HG02763 (cell line): ENCODE results near the gene POLR2J3.
"Not testable (repeated sequence)": the region's sequence is repeated elsewhere in the genome, so short reads cannot be mapped to it uniquely, and the experiment has no call there.

Experiments
- ATAC-seq: cut with Tn5 transposase; IDR thresholded peaks from one replicate; pipeline ENCODE4 v1.9.1; 2021; ENCODE audit warnings: mild to moderate bottlenecking, moderate library complexity; ENCODE audit not compliant: unreplicated experiment

The POLR2J3 gene

DNA sequence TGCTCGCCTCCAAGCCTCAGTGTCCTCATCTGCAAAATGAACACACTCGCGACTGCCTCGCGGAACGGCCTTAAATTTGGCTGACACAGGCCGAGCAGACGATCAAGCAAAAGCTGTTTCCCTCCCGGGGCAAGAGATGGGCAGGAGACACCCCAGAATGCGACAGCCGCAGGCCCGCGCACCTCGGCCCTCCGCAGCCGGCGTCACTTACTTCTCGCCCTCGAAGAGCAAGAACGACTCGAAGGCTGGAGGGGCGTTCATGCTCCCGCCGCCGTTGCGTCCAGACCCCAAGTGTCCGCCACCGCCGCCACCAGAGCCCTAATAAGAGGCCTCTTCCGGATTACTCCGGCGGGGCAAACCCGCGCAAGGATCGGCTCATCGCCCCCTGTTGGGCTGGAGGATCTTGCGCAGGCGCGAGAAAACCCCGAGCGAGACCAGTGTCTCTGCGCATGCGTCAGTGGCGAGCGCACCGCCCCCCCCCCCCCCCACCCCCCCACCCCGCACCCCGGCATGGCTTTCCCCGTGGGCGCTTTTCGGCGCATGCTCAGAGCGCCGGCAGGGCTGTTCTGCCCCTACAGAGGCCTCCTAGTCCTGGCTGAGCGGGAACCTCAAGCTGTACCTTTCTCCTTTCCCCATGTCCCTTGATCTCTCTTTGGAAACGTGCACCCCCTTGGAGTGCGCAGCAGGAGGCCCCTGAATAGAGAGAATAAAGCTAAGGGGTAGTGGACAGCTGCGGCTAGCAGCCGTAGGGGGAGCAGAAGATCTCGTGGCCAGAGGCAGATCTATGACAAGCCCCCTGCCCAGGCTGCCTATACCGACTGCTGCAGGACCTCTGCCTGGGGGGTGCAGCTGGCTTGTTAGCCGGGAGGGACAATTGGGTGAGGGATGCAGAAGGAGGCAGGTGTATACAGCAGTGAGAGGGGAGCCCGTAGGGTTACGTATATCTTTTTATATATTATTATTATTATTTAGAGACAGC lies at the start of gene POLR2J3:
POLR2J3 (minus strand) TSS at position 323 of the 979 bp plus-strand sequence; CDS start at position 261, 62 bp downstream.
- ATAC-seq = peak; percentile 96

DNA sequence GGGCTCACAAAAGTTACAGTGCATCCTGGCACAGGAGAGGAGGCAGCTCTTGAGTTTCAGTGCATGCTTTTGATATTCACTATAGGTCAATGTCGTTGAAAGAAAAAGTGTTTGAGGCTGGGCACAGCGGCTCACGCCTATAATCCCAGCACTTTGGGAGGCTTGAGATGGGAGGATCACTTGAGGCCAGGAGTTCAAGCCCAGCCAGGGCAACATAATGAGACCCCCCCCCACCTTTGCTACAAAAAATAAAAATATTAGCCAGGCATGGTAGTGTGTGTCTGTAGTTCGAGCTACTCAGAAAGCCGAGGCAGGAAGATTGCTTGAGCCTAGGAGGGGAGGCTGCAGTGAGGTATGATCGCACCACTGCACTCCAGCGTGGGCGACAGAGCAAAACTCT lies 45.7 kb upstream of the POLR2J3 start:
- not testable (repeated sequence) for ATAC-seq

DNA sequence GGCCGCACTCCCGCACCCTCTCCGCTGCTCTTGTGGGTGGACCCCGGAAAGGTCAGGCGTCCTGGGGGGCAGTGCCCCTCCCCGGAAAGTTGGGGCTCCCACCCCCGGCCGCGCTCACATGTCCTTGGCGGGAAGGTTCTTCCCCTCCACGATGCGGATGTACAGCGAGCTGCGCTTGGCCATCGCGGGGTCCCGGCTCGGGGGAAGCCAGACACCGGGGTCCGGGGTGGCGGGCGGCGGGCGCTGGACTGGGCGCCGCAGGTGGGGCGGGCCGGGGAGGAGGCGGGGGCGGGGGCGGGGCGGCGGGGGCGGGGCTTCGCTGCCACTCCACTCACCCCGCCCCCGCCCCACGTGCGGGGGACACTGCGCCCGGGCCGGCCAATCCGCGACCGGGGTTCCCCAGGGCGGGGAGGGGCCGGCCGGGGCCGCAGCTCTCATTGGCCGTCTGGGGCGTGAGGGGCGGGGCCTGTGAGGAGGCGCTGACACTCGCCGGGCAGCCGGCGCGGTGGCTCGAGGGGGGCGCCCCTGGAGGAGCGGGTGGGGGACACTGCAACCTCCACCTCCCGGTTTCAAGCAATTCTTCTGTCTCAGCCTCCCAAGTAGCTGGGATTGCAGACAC lies 44.2 kb upstream of the POLR2J3 start, which contains the start of gene RASA4:
RASA4 (minus strand) TSS at position 250 of the 619 bp plus-strand sequence; CDS start at position 183, 67 bp downstream.
- ATAC-seq = peak; percentile 75

DNA sequence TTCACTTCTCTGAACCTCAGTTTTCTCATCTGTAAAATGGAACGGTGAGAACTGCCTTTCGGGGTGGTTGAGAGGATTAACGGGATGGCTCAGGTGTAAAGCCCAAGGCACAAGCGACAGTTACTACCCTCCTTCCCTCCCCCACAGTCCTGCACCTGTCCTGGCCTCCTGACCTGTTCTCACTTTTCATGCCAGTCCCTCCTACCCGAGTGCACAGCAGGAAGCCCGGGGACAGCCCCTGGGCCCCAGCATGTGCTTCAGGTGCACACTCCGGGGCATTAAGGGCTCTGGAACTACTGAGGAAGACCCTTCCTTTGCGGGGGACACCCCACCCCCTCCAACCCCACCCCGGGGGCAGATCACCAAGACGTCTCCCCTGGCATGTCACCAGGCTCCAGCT lies 43.5 kb upstream of the POLR2J3 start:
- ATAC-seq = not testable (repeated sequence)

DNA sequence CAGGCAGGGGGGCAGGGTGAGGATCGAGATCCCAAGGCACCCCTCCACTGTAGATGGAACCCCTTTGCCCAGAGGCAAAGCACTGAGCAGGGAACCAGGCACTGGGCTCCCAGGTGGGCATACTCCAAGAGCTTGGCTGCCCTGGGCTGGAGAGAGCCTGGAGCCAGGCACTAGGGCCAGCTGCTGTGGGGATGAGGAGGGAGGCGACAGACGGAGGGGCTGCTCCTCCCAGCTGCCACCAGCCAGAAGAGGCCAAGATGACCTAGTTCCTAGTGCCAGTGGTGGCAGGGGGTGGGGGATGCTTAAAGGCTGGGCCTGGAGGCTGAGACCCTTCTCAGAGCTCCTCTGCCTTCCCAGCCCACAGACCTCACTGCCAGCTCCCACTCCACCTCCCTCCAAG lies 42.5 kb upstream of the POLR2J3 start:
- ATAC-seq = not testable (repeated sequence)

DNA sequence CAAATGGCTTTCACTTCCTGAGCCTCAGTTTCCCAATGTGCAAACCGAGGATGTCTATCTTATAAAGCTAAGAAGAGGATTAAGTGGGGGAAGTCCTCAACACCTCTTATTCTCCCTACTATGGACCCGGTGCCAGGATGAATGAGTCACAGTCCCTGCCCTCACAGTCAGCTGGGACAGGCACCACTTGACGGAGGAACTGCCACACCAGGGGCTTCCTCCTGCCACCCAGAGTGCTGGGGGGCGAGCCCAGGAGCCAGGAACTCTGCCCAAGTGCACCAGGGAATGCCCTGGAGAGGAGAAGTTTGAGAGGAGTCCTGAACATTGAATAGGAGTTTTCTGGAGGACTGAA lies 41.9 kb upstream of the POLR2J3 start:
- ATAC-seq = peak; percentile 20

DNA sequence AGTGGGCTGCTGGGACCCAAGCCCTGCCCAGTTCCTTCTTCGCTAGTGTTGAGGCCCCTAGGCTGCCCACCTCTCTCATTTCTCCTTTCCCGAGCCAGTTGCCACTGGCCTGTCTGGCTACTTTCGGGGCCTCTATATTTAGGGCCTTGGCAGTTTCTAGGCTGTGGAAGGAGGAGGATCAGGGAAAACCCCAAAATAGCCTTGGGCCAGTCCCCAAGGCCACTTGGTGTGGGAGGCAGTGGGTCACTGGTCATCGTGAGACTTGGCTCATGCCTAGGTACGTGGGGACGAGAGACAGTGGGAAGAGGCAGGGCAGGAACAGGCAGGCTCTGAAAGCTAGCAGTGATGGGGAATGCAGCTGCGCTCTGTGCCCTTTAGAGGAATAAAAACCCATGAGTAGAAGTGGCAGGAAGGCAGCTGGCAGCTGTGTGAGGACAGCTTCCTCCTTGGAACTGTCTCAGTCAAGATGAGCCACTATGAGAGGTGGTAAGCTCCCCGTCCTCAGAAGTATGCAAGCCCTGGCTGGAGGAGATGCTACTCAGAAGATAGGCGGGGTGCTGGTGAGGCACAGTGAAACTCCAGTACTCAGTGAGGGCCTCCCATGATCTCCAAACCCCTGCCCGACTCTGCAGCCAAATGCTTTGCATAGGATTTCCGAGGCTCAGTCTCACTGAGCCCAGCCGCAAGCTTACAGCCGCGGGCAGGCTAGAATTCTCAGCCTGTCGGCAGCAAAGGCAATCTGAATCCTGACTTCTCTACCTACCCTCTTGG lies 41.4 kb upstream of the POLR2J3 start:
- ATAC-seq = peak; percentile 58

DNA sequence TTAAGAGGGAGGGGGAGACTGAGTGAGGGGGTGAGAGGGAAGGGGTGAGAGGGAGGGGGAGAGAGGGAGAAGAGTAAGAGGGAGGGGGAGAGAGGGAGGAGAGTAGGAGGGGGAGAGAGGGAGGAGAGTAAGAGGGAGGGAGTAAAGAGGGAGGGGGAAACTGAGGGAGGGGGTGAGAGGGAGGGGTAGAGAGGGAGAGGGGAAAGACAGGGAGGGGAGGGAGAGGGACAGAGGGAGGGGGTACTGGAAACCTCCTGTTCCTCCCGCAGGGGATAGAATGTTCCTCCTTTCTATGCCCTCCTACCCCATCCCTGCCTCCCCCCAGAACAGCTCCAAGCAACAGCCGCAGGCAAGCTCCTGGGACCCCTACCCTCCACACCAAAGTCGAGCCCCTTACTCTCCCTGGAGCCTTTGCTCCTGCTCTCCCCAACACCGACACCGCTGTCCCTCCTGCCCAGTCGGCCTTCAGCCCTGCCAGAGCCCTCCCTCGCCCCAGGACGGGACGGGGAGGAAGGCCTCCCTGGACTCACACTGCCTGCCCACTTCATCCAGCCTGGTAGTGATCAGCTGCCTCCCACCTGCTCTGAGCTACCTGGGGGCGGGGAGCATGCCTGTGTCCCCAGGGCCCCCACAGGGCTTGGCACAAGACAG lies 39.4 kb upstream of the POLR2J3 start:
- ATAC-seq = not testable (repeated sequence)

DNA sequence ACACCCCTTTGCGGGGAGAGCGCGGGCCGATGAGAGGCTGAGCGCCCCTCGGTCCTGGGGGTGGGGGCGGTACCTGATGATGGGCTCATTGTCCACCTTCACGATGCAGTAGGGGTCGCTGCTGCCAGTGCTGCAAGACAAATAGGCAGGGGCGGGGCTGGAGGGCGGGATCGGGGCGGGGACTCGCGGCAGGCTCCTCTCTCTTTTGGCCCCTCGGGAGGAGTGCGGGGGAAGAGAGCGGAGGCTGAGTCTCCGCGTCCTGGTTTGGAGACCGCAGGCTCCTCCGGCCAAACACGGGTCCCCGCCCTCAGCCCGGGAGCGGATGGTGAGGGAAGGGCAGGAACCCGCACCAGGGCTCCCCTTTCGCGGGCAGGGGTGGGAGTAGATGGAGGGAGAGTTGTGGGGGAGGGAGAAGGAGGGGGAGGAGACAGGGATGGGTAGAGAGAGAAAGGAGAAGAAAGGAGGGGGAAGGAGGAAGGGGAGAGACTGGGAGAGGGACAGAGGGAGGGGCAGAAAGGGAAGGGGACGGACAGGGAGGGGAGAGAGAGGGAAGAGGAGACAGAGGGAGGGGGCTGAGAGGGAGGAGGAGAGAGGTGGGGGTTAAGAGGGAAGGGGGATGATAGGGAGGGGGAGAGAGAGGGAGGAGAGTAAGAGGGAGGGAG lies 38.8 kb upstream of the POLR2J3 start:
- peak; percentile 31 for ATAC-seq

DNA sequence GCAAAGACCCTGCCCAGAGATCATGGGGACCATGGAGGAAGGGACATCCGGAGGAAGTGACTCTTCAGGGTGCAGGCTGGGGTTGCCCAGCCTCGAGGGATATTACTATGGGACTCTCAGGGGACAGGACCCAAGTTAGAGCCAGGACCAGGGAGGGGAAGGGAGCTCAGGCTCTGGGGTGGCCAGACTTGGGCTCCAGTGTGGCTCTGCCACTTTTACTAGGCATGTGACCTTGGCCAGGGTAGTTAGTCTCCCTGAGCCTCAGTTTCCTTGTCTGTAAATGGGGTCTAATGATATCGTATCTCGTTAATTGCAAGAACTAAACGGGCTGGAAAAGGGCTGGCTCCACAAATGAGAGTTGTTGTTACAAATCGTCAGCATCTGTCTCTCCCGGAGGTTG lies 38.1 kb upstream of the POLR2J3 start:
- ATAC-seq = not testable (repeated sequence)

DNA sequence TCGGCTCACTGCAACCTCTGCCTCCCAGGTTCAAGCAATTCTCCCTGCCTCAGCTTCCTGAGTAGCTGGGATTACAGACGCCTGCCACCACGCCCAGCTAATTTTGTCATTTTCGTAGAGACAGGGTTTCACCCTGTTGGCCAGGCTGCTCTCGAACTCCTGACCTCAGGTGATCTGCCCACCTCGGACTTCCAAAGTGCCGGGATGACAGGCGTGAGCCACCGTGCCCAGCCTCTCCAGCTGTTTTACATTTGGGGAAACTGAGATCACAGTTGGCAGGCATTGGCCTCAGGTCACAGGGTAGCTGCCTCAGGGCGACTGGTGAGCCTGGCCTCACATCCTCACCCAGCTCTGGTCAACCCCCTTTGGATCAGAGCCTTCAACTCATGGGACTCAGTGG lies 37.4 kb upstream of the POLR2J3 start:
- ATAC-seq = not testable (repeated sequence)

DNA sequence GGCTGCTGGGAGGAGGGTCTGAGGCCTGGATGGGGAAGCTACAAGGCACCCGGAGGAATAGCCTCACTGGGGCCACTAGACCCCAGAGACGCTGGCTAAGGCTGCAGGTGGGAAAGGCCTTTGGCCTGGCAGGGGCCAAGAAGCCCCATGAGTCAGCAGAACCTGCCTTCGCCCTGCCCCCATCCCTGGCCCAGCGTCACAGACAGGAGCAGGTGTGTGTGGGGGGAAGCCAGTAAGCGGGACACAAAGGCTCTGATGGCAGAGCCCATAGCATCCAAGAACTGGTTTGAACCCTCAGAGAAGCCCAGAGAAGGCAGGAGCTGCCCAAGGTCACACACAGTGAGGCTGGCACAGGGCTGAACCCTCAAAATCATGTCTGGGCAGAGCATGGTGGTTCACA lies 34.5 kb upstream of the POLR2J3 start:
- ATAC-seq = not testable (repeated sequence)

DNA sequence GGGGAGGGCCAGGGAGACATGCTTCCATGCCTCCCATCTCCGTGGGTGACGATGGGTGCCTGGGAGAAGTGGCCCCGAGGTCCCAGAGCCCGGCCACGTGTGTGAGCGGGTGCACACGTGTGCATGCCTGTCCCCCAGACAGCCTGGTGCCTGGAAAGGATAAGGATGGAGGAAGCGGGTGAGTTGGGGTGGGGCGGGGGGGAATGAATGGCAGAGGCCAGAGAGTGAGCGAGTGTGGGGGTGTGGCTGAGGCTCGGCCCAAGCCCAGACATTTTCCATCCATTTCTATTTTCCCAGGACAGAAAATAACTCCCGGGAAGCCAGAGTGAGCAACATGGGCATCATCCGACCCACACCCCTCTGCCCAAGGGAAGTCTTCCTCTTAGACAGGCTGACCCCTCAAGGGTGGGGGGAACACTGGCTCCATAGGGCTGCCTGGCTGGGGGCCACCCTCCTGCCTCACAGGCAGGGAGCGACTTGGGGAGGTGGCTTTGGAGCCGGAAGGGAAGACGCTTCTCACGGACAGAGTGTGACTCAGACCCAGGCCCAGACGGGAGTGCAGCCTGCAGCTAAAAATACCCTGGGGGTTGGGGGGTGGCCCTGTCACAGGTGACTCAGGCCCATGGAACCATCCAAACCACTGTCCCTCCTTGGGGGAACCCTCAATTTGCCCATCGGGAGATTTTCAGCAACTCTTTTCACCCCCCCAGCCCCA lies 32.2 kb upstream of the POLR2J3 start:
- not testable (repeated sequence) for ATAC-seq

DNA sequence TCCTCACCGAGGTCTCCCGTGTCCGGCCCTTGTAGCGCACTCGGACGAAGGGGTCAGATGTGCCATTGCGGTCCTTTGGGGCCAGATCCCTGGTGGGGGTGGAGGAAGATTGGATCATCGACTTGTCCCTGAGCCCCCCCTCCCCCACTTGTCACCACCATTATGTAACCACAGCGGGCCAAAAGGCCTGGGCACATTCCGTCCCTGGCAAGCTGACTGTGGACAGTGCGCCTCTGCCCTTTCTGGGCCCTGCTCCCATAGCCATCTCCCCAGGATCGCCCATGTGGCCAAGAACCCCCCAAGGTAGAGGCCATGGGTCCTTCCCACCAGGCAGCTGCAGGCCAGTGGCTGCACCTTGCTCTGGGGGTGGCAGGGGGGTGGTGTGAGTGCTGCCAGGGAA lies 29.9 kb upstream of the POLR2J3 start:
- not testable (repeated sequence) for ATAC-seq

DNA sequence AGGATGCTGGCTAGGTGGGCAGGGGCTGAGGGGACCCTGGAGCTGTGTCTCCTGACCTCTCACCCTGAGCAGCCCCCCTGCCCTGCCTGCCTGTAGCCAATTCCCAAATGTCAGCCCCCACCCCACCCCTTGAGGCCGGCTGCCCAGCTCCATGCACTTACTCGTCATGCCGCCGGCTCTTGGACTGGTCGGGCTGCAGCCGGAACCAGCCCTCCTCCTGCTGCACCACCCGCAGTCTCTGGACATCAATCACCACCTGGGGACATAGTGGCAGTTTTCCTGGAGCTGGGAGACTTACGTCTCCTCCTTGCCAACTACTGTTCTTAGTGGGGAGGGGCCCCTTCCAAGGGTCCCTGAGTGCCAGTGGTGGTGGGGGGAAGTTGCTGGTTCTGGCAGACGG lies 27.3 kb upstream of the POLR2J3 start:
- not testable (repeated sequence) for ATAC-seq

DNA sequence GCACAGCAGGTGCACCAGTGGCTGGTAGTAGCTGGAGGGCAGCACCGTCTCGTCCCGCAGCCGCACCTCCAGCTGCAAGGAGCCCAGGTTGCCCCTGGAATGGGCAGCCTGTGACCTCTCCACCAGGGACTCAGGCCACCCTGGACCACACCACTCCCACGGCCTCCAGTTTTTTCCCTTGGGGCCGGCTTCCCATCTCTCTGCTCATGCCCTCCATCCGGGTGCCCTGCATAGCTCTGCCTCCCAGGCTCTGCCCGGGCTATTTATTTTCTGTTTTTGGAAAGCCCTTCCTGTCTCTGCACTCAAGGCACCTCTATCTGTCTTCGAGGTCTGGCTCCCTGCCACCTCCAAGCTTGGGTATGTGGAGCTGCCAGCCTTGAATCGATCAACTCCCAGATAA lies 23.7 kb upstream of the POLR2J3 start:
- not testable (repeated sequence) for ATAC-seq

DNA sequence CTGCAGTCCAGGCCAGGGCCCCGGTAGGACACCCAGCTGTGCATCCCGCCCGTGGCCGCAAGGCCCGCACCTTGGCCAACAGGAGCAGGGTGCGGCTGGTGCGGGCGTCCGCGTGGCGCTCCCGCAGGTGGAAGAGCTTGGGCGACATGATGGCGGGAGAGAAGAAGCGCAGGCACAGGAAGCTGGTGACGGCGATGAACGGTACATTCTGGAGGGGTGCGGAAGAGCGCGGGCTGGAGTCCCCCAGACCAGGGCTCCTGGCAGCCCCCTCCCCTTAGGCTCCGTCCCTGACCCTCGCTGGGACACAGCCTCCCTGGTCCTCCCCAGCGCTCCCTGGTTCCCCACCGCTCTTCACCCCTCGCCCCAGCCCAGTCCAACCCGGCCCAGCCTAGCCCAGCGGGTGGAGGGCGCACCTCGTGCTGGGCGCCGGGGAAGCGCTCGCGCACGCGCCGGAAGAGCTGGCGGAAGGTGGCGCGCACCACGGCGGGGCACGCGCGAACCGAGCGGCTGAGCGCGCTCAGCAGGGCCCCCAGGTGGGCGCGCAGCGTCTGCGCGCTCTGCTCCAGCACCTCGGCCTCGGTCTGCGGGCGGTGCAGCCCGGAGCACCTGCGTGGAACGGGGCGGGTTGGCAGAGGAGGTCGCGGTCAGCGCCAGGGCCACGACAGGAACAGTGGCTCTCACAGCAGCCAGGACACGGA lies 21.4 kb upstream of the POLR2J3 start:
- ATAC-seq = peak; percentile 57

DNA sequence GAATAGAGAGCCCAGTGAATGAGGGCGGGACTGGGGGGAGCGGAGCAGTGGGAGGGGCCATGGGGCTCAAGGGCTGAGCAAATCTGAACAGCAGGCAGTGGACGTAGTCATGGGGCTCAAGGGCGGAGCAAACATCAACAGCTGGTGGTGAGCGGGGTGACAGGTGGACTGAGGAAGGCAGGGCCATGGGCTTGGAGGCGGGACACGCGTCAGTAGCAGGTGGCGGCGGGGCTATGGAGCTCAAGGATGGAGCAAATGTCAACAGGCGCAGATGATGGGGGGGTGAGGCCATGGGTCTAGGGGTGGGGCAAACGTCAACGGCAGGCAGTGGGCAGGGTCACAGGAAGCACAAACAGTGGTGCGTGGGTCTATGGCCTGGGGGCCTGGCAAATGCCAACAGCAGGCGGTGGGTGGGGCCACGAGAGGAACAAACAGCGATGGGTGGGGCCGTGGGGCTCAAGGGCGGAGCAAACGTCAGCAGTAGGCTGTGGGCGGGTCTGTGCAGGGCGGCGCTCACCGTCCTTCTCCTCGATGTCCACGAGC lies 20.2 kb upstream of the POLR2J3 start:
- ATAC-seq = peak; percentile 39

DNA sequence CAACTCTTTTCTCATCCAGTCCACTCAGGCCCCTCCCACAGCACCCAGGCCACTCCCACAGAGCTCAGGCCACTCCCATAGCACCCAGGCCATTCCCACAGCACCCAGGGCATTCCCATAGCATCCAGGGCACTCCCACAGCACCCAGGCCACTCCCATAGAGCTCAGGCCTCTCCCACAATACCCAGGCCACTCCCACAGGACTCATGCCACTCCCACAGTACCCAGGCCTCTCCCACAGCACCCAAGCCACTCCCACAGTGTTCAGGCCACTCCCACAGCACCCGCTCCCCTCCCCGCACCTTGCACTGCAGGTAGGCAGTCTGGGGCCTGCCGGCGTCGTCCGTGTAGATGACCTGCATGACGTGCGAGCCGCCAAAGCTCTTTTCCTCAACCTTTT lies 17.5 kb upstream of the POLR2J3 start:
- peak; percentile 43 for ATAC-seq
